Osteoblast (primary cell): ENCODE results near the gene NFAT5. TPM values are rescaled to one million over a fixed set of nuclear protein-coding genes. Genes with fewer than 3 reads are reported as not detected.
A peak's percentile ranks its signal among the peaks of the same experiment; 100 is the strongest.

Experiments
- DNase-seq: peaks from one replicate; pipeline ENCODE4 v3.0.0; 2011; ENCODE audit warnings: low spot score, mixed read lengths; ENCODE audit not compliant: insufficient read length; ENCODE audit errors: missing footprints
- H2AFZ ChIP-seq: 2 replicates; pipeline ENCODE4 v1.6.0; 2011; ENCODE audit warnings: mild to moderate bottlenecking, low read length
- H3K27ac ChIP-seq: 2 replicates; pipeline ENCODE4 v1.5.1; 2011; ENCODE audit warnings: mild to moderate bottlenecking, low read depth, low read length, moderate library complexity
- H3K27me3 ChIP-seq: 2 replicates; pipeline ENCODE4 v1.6.0; 2012; ENCODE audit warnings: mild to moderate bottlenecking, control low read depth, inconsistent platforms, low read length, moderate library complexity; ENCODE audit not compliant: insufficient read depth
- H3K36me3 ChIP-seq: 2 replicates; pipeline ENCODE4 v1.5.1; 2011; ENCODE audit warnings: mild to moderate bottlenecking, low read length, control low read depth, moderate library complexity; ENCODE audit not compliant: insufficient read depth
- H3K4me1 ChIP-seq: 2 replicates; pipeline ENCODE4 v1.5.1; 2011; ENCODE audit warnings: mild to moderate bottlenecking, low read length, control low read depth, moderate library complexity; ENCODE audit not compliant: insufficient read depth
- H3K4me2 ChIP-seq: 2 replicates; pipeline ENCODE4 v1.6.0; 2011; ENCODE audit warnings: mild to moderate bottlenecking, low read length; ENCODE audit not compliant: insufficient read depth
- H3K4me3 ChIP-seq: fragments of 200-600 bp; sonication (generic); 3 replicates; pipeline ENCODE4 v1.5.1; 2012; ENCODE audit warnings: mild to moderate bottlenecking, low read length, inconsistent platforms; ENCODE audit not compliant: insufficient read depth
- H3K79me2 ChIP-seq: 2 replicates; pipeline ENCODE4 v1.6.0; 2012; ENCODE audit warnings: mild to moderate bottlenecking, low read length, control low read depth, inconsistent platforms; ENCODE audit not compliant: insufficient read depth
- H3K9me3 ChIP-seq: 2 replicates; pipeline ENCODE4 v1.5.1; 2011; ENCODE audit warnings: low read depth, low read length, control low read depth
- H4K20me1 ChIP-seq: 2 replicates; pipeline ENCODE4 v1.6.0; 2012; ENCODE audit warnings: mild to moderate bottlenecking, low read length, control low read depth; ENCODE audit not compliant: insufficient read depth
- CTCF ChIP-seq: IDR thresholded peaks from 2 replicates; pipeline ENCODE4 v1.5.1; 2011; ENCODE audit warnings: mild to moderate bottlenecking, low read depth, low read length, moderate library complexity; ENCODE audit errors: extremely low read depth
- total RNA-seq: library from RNA; depleted of rRNA; stranded (reverse); fragments of >200 nt; gene quantifications from 2 replicates; pipeline ENCODE4 v1.2.3, GENCODE V29; 2012

The NFAT5 gene
- total RNA-seq, 1 donor: 29.3 TPM

GRCh38 chr16:69564845-69565670 lies 708 bp upstream of the NFAT5 start:
- Histone ChIP-seq H3K4me2 (peak overlapping the region; percentile 79), H2AFZ (peak overlapping the region; percentile 78), H3K27me3 (no peaks in the 10 kb centered on the region), H3K79me2 (peaks cover 57% of the 10 kb centered on the region), H3K27ac (peak overlapping the region; percentile 70), H4K20me1 (peaks cover 10% of the 10 kb centered on the region), H3K36me3 (peaks cover 11% of the 10 kb centered on the region), H3K9me3 (no peaks in the 10 kb centered on the region), H3K4me3 (peak overlapping the region; percentile 99), H3K4me1 (peaks cover 35% of the 10 kb centered on the region)
- no peak for DNase-seq
- no peak for TF ChIP-seq CTCF

GRCh38 chr16:69566240-69566980 lies 644 bp downstream of the NFAT5 start:
- DNase-seq: peak; percentile 93
- H3K79me2 ChIP-seq: peaks cover 70% of the 10 kb centered on the region

GRCh38 chr16:69566981-69567680 lies 1.4 kb downstream of the NFAT5 start:
- DNase-seq: peak; percentile 69
- peak overlapping the region; percentile 79 for H2AFZ ChIP-seq
- H4K20me1 ChIP-seq: peaks cover 19% of the 10 kb centered on the region

More at GRCh38 chr16:69566240-69566980, 644 bp downstream of the NFAT5 start:
- no peaks in the 10 kb centered on the region for H3K27me3 ChIP-seq
- peak overlapping the region; percentile 85 for H2AFZ ChIP-seq
- no peaks in the 10 kb centered on the region for H3K9me3 ChIP-seq
- H3K36me3 ChIP-seq: peaks cover 18% of the 10 kb centered on the region
- peak overlapping the region; percentile 89 for H3K27ac ChIP-seq
- peak overlapping the region; percentile 99 for H3K4me3 ChIP-seq
- TF ChIP-seq CTCF: no peak
- H3K4me1 ChIP-seq: peaks cover 35% of the 10 kb centered on the region
- peak overlapping the region; percentile 96 for H3K4me2 ChIP-seq
- H4K20me1 ChIP-seq: peaks cover 19% of the 10 kb centered on the region

More at GRCh38 chr16:69566981-69567680, 1.4 kb downstream of the NFAT5 start:
- H3K4me3 ChIP-seq: peak overlapping the region; percentile 99
- no peaks in the 10 kb centered on the region for H3K27me3 ChIP-seq
- peak overlapping the region; percentile 89 for H3K27ac ChIP-seq
- H3K4me1 ChIP-seq: peaks cover 35% of the 10 kb centered on the region
- peaks cover 75% of the 10 kb centered on the region for H3K79me2 ChIP-seq
- peak; percentile 35 for TF ChIP-seq CTCF
- H3K4me2 ChIP-seq: peak overlapping the region; percentile 96
- H3K9me3 ChIP-seq: no peaks in the 10 kb centered on the region
- peaks cover 18% of the 10 kb centered on the region for H3K36me3 ChIP-seq
